Measurements from ENCODE around the gene TNFRSF13B.
"Not testable (repeated sequence)": the region's sequence is repeated elsewhere in the genome, so short reads cannot be mapped to it uniquely, and the experiment has no call there.

Gene TNFRSF13B

GRCh38 chr17:17004997-17005614 lies 33.2 kb upstream of the TNFRSF13B start:
- not testable (repeated sequence) for DNase-seq (ENCODE audit: low read depth, low spot score)

GRCh38 chr17:17004251-17004996 lies 32.5 kb upstream of the TNFRSF13B start:
- no peak for DNase-seq (ENCODE audit: low read depth, low spot score)

- DNase-seq (ENCODE audit: low read depth, low spot score): not testable (repeated sequence)
Observed at GRCh38 chr17:17002731-17003715, 31.1 kb upstream of the TNFRSF13B start.

GRCh38 chr17:17001874-17002520 lies 30.1 kb upstream of the TNFRSF13B start:
- DNase-seq (ENCODE audit: low read depth, low spot score): peak; percentile 63

- DNase-seq (ENCODE audit: low read depth, low spot score): no peak
Observed at GRCh38 chr17:17001076-17001777, 29.3 kb upstream of the TNFRSF13B start.

GRCh38 chr17:16999931-17000625 lies 28.2 kb upstream of the TNFRSF13B start:
- no peak for DNase-seq (ENCODE audit: low read depth, low spot score)

GRCh38 chr17:16997514-16998429 lies 25.9 kb upstream of the TNFRSF13B start:
- no peak for DNase-seq (ENCODE audit: low read depth, low spot score)

- not testable (repeated sequence) for DNase-seq (ENCODE audit: low read depth, low spot score)
Observed at GRCh38 chr17:16996726-16997125, 24.8 kb upstream of the TNFRSF13B start.

- DNase-seq (ENCODE audit: low read depth, low spot score): no peak
Observed at GRCh38 chr17:16995930-16996329, 24.0 kb upstream of the TNFRSF13B start.

- no peak for DNase-seq (ENCODE audit: low read depth, low spot score)
Observed at GRCh38 chr17:16994631-16995030, 22.7 kb upstream of the TNFRSF13B start.

- peak; percentile 49 for DNase-seq (ENCODE audit: low read depth, low spot score)
Observed at GRCh38 chr17:16991349-16992009, 19.6 kb upstream of the TNFRSF13B start.

- DNase-seq (ENCODE audit: low read depth, low spot score): no peak
Observed at GRCh38 chr17:16989953-16990860, 18.3 kb upstream of the TNFRSF13B start.

GRCh38 chr17:16989230-16989952 lies 17.5 kb upstream of the TNFRSF13B start:
- no peak for DNase-seq (ENCODE audit: low read depth, low spot score)

GRCh38 chr17:16988749-16989229 lies 16.9 kb upstream of the TNFRSF13B start:
- DNase-seq (ENCODE audit: low read depth, low spot score): no peak

- DNase-seq (ENCODE audit: low read depth, low spot score): no peak
Observed at GRCh38 chr17:16987830-16988601, 16.1 kb upstream of the TNFRSF13B start.

Measured in activated naive CD8-positive, alpha-beta T cell treated with anti-CD3 and anti-CD28 coated beads, Interleukin-2, amount 50 U/mL, for 16 hours (primary cell).